ENCODE results near the gene EPX. TPM values are rescaled to one million over a fixed set of nuclear protein-coding genes. Genes with fewer than 3 reads are reported as not detected.
"Not testable (repeated sequence)": the region's sequence is repeated elsewhere in the genome, so short reads cannot be mapped to it uniquely, and the experiment has no call there.

EPX gene, protein sequence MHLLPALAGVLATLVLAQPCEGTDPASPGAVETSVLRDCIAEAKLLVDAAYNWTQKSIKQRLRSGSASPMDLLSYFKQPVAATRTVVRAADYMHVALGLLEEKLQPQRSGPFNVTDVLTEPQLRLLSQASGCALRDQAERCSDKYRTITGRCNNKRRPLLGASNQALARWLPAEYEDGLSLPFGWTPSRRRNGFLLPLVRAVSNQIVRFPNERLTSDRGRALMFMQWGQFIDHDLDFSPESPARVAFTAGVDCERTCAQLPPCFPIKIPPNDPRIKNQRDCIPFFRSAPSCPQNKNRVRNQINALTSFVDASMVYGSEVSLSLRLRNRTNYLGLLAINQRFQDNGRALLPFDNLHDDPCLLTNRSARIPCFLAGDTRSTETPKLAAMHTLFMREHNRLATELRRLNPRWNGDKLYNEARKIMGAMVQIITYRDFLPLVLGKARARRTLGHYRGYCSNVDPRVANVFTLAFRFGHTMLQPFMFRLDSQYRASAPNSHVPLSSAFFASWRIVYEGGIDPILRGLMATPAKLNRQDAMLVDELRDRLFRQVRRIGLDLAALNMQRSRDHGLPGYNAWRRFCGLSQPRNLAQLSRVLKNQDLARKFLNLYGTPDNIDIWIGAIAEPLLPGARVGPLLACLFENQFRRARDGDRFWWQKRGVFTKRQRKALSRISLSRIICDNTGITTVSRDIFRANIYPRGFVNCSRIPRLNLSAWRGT
- polyA plus RNA-seq (2011; rRNA removed): not detected in 2 replicates
- not detected in 2 replicates for polyA minus RNA-seq (2011; rRNA and poly(A)+ RNA removed)

DNA sequence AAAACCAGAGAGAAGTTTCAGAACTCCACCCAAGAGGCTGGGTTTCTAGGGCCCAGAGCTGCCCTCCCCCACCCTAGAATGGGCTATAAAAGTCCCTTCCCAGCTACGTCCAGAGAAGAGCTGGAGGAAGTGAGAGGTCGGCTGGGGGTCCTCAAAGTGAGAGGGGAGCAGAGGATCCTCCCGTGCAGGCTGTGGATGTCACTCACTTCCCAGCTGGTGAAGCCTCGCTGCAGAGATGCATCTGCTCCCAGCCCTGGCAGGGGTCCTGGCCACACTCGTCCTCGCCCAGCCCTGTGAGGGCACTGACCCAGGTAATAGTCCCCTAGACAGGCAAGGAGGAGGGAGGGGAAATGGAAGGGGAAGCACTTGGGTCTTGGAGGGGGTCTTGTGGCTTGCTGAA, at the start of gene EPX:
TSS of gene EPX (plus strand) at position 115 of the 400 bp plus-strand sequence. CDS start at position 236, 121 bp downstream.
- DNase-seq (ENCODE audit: low read depth, low spot score): no peak
- H3K27me3 ChIP-seq (ENCODE audit: control insufficient read depth, insufficient read depth, low read length): peaks cover 3% of the 10 kb centered on the region
- TF ChIP-seq, protein P1, sequence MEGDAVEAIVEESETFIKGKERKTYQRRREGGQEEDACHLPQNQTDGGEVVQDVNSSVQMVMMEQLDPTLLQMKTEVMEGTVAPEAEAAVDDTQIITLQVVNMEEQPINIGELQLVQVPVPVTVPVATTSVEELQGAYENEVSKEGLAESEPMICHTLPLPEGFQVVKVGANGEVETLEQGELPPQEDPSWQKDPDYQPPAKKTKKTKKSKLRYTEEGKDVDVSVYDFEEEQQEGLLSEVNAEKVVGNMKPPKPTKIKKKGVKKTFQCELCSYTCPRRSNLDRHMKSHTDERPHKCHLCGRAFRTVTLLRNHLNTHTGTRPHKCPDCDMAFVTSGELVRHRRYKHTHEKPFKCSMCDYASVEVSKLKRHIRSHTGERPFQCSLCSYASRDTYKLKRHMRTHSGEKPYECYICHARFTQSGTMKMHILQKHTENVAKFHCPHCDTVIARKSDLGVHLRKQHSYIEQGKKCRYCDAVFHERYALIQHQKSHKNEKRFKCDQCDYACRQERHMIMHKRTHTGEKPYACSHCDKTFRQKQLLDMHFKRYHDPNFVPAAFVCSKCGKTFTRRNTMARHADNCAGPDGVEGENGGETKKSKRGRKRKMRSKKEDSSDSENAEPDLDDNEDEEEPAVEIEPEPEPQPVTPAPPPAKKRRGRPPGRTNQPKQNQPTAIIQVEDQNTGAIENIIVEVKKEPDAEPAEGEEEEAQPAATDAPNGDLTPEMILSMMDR (IDR thresholded peaks at IDR 0.05; ENCODE audit: low read depth, low read length): no peak
- no peaks in the 10 kb centered on the region; the same call in 1 of the 2 replicates for H3K9me3 ChIP-seq (ENCODE audit: control insufficient read depth, insufficient read depth, low read length)
- POLR2A ChIA-PET: no interaction called here
- no peak within 1 kb of the TSS for H3K27ac ChIP-seq (ENCODE audit: low read depth, low read length)
- H3K4me3 ChIP-seq (ENCODE audit: low read depth, low read length): no peak within 1 kb of the TSS
- CTCF ChIA-PET: no interaction called here

- H3K4me3 ChIP-seq (ENCODE audit: low read depth, low read length); POLR2A ChIA-PET; DNase-seq (ENCODE audit: low read depth, low spot score); H3K27ac ChIP-seq (ENCODE audit: low read depth, low read length); CTCF ChIA-PET; H3K9me3 ChIP-seq (ENCODE audit: control insufficient read depth, insufficient read depth, low read length); H3K27me3 ChIP-seq (ENCODE audit: control insufficient read depth, insufficient read depth, low read length): not testable (repeated sequence)
These were observed 49.2 kb upstream of the EPX start for GRCh38 chr17:58143335-58143734.

GRCh38 chr17:58144801-58145200, 47.7 kb upstream of the EPX start:
- TF ChIP-seq, protein P1 (IDR thresholded peaks at IDR 0.05; ENCODE audit: low read depth, low read length): no peak
- no peak for DNase-seq (ENCODE audit: low read depth, low spot score)
- H3K27ac ChIP-seq (ENCODE audit: low read depth, low read length): no peak overlapping the region
- no peaks in the 10 kb centered on the region for H3K9me3 ChIP-seq (ENCODE audit: control insufficient read depth, insufficient read depth, low read length)
- no peaks in the 10 kb centered on the region for H3K27me3 ChIP-seq (ENCODE audit: control insufficient read depth, insufficient read depth, low read length)
- ChIA-PET CTCF (no interaction called here), POLR2A (no interaction called here)
- H3K4me3 ChIP-seq (ENCODE audit: low read depth, low read length): no peak overlapping the region

DNA sequence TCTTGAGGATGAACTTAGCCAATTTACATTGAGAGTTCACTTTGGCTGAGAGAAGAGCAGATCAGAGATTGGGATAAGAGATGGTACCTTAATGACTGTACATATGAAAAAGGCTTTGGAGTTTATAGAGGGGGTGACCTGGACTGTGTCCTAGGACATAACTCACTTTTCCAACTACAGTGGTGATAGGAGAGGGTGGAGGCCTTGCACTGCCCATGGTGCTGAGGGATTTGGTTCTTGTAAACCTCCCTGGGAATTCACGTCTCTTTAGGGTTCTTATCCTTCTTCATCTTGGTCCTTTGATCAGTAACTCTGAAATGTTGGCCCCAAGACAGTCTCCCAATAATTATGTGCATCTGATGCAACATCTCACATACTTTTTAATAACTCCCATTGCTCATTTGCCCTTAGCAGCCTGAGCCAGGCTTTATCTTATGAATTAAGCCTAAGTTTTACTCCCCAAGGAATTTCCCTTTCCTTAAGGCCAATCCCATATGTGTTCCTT, 44.5 kb upstream of the EPX start, which contains the start of gene OR4D1:
TSS of gene OR4D1 (plus strand) at position 455 of the 505 bp plus-strand sequence. CDS start 6,770 bp downstream, outside the sequence.
- CTCF ChIA-PET: interaction anchor here (0.6 kb wide), 1 partner anchor 935 kb away, joined by 4 read pairs; no protein-coding TSS in a partner anchor
- peaks cover 2% of the 10 kb centered on the region for H3K27me3 ChIP-seq (ENCODE audit: control insufficient read depth, insufficient read depth, low read length)

DNA sequence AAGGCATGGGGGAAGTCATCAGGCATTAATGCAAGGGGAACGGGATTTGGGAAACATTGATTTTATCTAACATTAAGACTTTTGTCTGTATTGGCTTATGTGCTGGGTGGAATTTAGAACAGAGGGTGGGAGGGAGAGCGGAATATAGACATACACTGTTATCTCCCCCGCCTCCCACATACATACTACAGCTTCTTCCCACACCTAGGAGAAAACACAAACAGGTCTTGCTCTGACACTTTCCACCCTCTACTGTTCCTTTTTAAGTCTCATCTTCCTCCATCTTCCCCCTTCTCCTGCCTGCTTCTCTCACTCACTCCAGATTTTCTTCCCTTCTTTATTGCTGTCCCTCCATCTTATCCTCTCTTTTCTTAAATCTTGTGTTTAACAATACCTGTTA, 43.9 kb upstream of the EPX start:
- no peak for DNase-seq (ENCODE audit: low read depth, low spot score)
- H3K9me3 ChIP-seq (ENCODE audit: control insufficient read depth, insufficient read depth, low read length): no peaks in the 10 kb centered on the region
- TF ChIP-seq, protein P1 (IDR thresholded peaks at IDR 0.05; ENCODE audit: low read depth, low read length): no peak
- ChIA-PET CTCF (no interaction called here), POLR2A (no interaction called here)
- H3K27ac ChIP-seq (ENCODE audit: low read depth, low read length): no peak overlapping the region
- H3K4me3 ChIP-seq (ENCODE audit: low read depth, low read length): no peak overlapping the region
- peaks cover 2% of the 10 kb centered on the region for H3K27me3 ChIP-seq (ENCODE audit: control insufficient read depth, insufficient read depth, low read length)

More for the DNA sequence above, 44.5 kb upstream of the EPX start, which contains the start of gene OR4D1:
- no peaks in the 10 kb centered on the region for H3K9me3 ChIP-seq (ENCODE audit: control insufficient read depth, insufficient read depth, low read length)
- no peak for DNase-seq (ENCODE audit: low read depth, low spot score)
- POLR2A ChIA-PET: no interaction called here
- H3K4me3 ChIP-seq (ENCODE audit: low read depth, low read length): no peak within 1 kb of the TSS
- TF ChIP-seq, protein P1 (IDR thresholded peaks at IDR 0.05; ENCODE audit: low read depth, low read length): no peak
- H3K27ac ChIP-seq (ENCODE audit: low read depth, low read length): no peak within 1 kb of the TSS
